WTC11 (cell line): Measurements from ENCODE around the gene E2F4. TPM values are rescaled to one million over a fixed set of nuclear protein-coding genes. Genes with fewer than 3 reads are reported as not detected.

Experiments
- ATAC-seq: fragments of 200-7000 bp; cut with Tn5 transposase; 2 replicates; pipeline ENCODE4 v1.10.0; 2021; ENCODE audit warnings: mild to moderate bottlenecking, moderate library complexity
- CTCF ChIA-PET: fragments of 300-600 bp; sonication (Branson Sonifier 250); formaldehyde crosslinking; loops from one replicate; lab custom pipeline; 2021; ENCODE audit warnings: antibody characterized with exemption; lab: Charles Lee
- POLR2A ChIA-PET: fragments of 350-600 bp; sonication (Branson Sonifier 250); formaldehyde crosslinking; loops from one replicate; lab custom pipeline; 2021; ENCODE audit warnings: antibody characterized with exemption; lab: Charles Lee
- DNase-seq: peaks from one replicate; pipeline ENCODE4 v3.0.0; 2021; ENCODE audit warnings: low spot score
- H3K27ac Mint-ChIP-seq: 2 replicates; pipeline ENCODE4 v1.8.0; 2021; ENCODE audit warnings: mixed read lengths
- H3K27me3 Mint-ChIP-seq: 2 replicates; pipeline ENCODE4 v1.8.0; 2021; ENCODE audit warnings: low read depth, mild to moderate bottlenecking, moderate library complexity, mixed read lengths
- H3K36me3 Mint-ChIP-seq: 2 replicates; pipeline ENCODE4 v1.8.0; 2021; ENCODE audit warnings: mixed read lengths
- H3K4me1 Mint-ChIP-seq: 2 replicates; pipeline ENCODE4 v1.8.0; 2022; ENCODE audit warnings: mixed read lengths
- H3K4me3 Mint-ChIP-seq: 2 replicates; pipeline ENCODE4 v1.8.0; 2021; ENCODE audit warnings: mild to moderate bottlenecking, moderate library complexity, mixed read lengths
- H3K9me3 Mint-ChIP-seq: 2 replicates; pipeline ENCODE4 v1.8.0; 2021; ENCODE audit warnings: mixed read lengths
- FOXP1 ChIP-seq: sonication (generic); formaldehyde crosslinking; IDR thresholded peaks from 2 replicates; pipeline ENCODE4 v1.8.0; 2022; ENCODE audit warnings: missing genetic modification reagents, mild to moderate bottlenecking, moderate library complexity, borderline replicate concordance
- JAZF1 ChIP-seq: fragments of 250-450 bp; sonication (Bioruptor Pico); IDR thresholded peaks from 2 replicates; pipeline ENCODE4 v1.9.0; 2021; ENCODE audit warnings: moderate library complexity, mild to moderate bottlenecking, inconsistent platforms
- JUN ChIP-seq: sonication (generic); formaldehyde crosslinking; IDR thresholded peaks from 2 replicates; pipeline ENCODE4 v1.8.0; 2023; ENCODE audit warnings: mild to moderate bottlenecking, missing genetic modification reagents
- KAT7 ChIP-seq: sonication (generic); formaldehyde crosslinking; IDR thresholded peaks from 2 replicates; pipeline ENCODE4 v1.8.1; 2023; ENCODE audit warnings: missing genetic modification reagents, mild to moderate bottlenecking, borderline replicate concordance
- RELA ChIP-seq: sonication (generic); formaldehyde crosslinking; IDR thresholded peaks from 2 replicates; pipeline ENCODE4 v1.8.1; 2022; ENCODE audit warnings: missing genetic modification reagents, mild to moderate bottlenecking, borderline replicate concordance
- RORB ChIP-seq: fragments of 250-450 bp; sonication (Bioruptor Pico); IDR thresholded peaks from 2 replicates; pipeline ENCODE4 v1.9.0; 2021; ENCODE audit warnings: mild to moderate bottlenecking
- SP1 ChIP-seq: sonication (generic); formaldehyde crosslinking; conservative IDR thresholded peaks from 2 replicates; pipeline ENCODE4 v1.8.1; 2022; ENCODE audit warnings: missing genetic modification reagents
- TCF7 ChIP-seq: sonication (generic); formaldehyde crosslinking; IDR thresholded peaks from 2 replicates; pipeline ENCODE4 v1.8.0; 2022; ENCODE audit warnings: mild to moderate bottlenecking, low read depth, missing genetic modification reagents, moderate library complexity
- TEAD1 ChIP-seq: sonication (generic); formaldehyde crosslinking; IDR thresholded peaks from 2 replicates; pipeline ENCODE4 v1.8.0; 2022; ENCODE audit warnings: mild to moderate bottlenecking, missing genetic modification reagents
- ZNF219 ChIP-seq: sonication (generic); formaldehyde crosslinking; IDR thresholded peaks from 2 replicates; pipeline ENCODE4 v1.8.0; 2023; ENCODE audit warnings: missing genetic modification reagents, mild to moderate bottlenecking, borderline replicate concordance
- ZNF232 ChIP-seq: sonication (generic); formaldehyde crosslinking; IDR thresholded peaks from 2 replicates; pipeline ENCODE4 v1.8.0; 2022; ENCODE audit warnings: mild to moderate bottlenecking, missing genetic modification reagents
- ZNF423 ChIP-seq: fragments of 250-450 bp; sonication (Bioruptor Pico); IDR thresholded peaks from 2 replicates; pipeline ENCODE4 v2.1.2; 2022; ENCODE audit warnings: mild to moderate bottlenecking, moderate library complexity
- total RNA-seq: library from RNA; stranded (reverse); gene quantifications from 3 replicates; pipeline ENCODE4 v1.2.3, GENCODE V29; 2021
- TF ChIP-seq, protein P1 (sequence below): sonication (generic); formaldehyde crosslinking; IDR thresholded peaks from 2 replicates; pipeline ENCODE4 v1.8.1; 2023; ENCODE audit warnings: mild to moderate bottlenecking, missing genetic modification reagents
- TF ChIP-seq, protein P2 (sequence below): fragments of 250-450 bp; sonication (Bioruptor Pico); IDR thresholded peaks from 2 replicates; pipeline ENCODE4 v1.9.0; 2021; ENCODE audit warnings: mild to moderate bottlenecking
- TF ChIP-seq, protein P3 (sequence below): sonication (generic); formaldehyde crosslinking; IDR thresholded peaks from 2 replicates; pipeline ENCODE4 v1.8.0; 2022; ENCODE audit warnings: mild to moderate bottlenecking, missing genetic modification reagents
- TF ChIP-seq, protein P4 (sequence below): sonication (generic); formaldehyde crosslinking; IDR thresholded peaks from 2 replicates; pipeline ENCODE4 v1.8.0; 2022; ENCODE audit warnings: mild to moderate bottlenecking, missing genetic modification reagents
- TF ChIP-seq, protein P5 (sequence below): fragments of 200-600 bp; IDR thresholded peaks from 2 replicates; pipeline ENCODE4 v1.8.0; 2022; ENCODE audit warnings: antibody characterized with exemption

The E2F4 gene
- total RNA-seq, 1 experiment from 2014 or later = 85.0 TPM

DNA sequence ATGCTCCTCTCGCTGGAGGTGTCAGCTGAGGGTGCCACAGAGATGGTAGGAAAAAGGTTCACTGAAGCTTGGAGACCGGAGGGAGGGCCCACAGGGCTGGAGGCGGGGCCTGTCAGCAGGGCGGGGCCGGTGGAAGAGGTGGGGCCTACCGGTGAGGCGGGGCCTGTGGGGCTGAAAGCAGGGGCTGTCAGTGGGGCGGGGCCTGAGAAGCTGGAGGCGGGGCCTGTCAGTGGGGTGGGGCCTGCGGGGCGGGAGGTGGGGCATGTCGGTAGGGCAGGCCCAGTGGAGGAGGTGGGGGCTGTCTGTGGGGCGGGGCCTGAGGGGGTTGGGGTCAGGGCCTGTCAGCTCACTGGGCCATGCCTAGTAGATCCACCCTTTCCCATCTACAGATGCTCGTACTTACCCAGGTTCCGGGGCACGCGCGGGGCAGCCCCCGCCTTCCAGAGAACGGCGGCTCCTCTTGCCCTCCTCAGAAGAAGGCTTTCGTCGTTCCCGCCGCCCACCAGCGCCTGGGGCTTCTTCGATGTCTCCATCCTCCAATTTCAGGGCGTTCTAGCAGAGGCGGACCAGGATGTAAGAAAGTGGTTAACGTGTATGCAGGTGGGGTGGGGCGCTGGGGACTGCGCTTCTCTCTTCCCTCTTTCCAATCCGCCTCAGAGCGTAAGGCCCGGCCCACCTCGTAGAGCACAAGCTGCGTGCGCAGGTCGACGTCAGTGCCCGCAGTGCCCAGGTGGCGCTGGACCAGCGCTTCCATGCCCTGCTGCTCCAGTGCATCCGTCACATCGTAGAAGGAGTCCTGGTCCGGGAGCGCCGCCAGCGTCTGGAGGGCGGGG, 44.8 kb downstream of the E2F4 start:
- Mint-ChIP-seq H3K9me3 (no peaks in the 10 kb centered on the region), H3K4me3 (peak overlapping the region; percentile 43; the same call in 1 of the 2 replicates), H3K27me3 (no peaks in the 10 kb centered on the region), H3K36me3 (peaks cover 29% of the 10 kb centered on the region), H3K4me1 (peaks cover 17% of the 10 kb centered on the region), H3K27ac (peak overlapping the region; percentile 80)
- ChIA-PET CTCF (interaction anchor here (0.6 to 2.4 kb wide), 14 partner anchors 9 to 276 kb away, joined by 3 to 41 read pairs (median 4); partner anchors contain the start of genes CES3, ELMO3, FHOD1 and KCTD19), POLR2A (interaction anchor here (0.6 to 3.4 kb wide), 3 partner anchors 10 to 859 kb away, joined by 6 to 26 read pairs (median 25); partner anchors contain the start of genes FHOD1 and TMEM208)
- DNase-seq (peak; percentile 96), ATAC-seq (peak; percentile 93)
- TF ChIP-seq ZNF219 (CRISPR knock-in tag) (no peak), SP1 (CRISPR knock-in tag) (peak; percentile 50; the same call in 1 of the 2 replicates), TCF7 (CRISPR knock-in tag) (no peak), ZNF423 (no peak), FOXP1 (CRISPR knock-in tag) (0 out of 2 replicates have a peak, but pooled peaks have one; percentile 47)
- TF ChIP-seq, protein P1, sequence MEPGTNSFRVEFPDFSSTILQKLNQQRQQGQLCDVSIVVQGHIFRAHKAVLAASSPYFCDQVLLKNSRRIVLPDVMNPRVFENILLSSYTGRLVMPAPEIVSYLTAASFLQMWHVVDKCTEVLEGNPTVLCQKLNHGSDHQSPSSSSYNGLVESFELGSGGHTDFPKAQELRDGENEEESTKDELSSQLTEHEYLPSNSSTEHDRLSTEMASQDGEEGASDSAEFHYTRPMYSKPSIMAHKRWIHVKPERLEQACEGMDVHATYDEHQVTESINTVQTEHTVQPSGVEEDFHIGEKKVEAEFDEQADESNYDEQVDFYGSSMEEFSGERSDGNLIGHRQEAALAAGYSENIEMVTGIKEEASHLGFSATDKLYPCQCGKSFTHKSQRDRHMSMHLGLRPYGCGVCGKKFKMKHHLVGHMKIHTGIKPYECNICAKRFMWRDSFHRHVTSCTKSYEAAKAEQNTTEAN = no peak

DNA sequence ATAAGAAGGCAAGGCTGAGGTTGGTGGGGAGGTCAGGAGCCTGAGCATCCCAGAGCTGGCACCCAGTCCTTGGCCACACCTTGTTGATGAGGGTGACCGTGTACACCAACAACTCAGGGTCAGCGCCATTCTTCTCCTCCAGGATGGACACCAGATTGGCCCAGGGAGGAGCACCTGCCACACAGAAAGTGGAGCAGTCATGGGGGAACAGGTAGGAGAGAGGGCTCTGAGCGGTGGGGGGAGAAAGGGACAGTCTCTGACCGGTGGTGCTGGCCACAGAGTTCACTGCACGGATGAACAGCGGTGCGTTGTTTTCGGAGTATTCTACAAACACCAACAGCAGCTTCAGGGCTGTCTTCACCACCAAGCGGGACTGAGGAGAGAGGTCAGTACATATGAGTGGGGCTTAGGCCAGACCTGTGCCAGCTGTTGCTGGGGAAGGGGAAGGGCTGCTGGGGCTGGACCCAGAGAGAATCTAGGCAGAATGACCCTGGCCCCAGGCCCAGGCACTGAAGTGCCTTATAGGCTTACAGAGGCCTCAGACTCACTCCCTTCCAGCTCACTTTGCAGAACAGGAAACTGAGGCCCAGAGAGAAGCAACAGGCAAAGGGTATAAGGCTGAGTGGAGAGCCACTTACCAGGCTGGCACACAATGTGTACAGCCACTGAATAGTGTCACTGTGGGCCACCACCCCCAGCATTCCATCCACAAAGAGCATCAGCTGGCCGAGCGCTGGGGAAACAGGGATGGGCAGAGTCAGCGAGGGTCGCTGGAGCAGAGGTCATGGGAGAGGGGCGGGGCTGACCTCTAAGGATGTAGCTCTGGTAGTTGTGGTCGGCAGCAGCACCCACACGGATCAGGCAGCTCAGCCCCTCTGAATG, 45.7 kb downstream of the E2F4 start:
- TF ChIP-seq JAZF1 (no peak), RORB (CRISPR knock-in tag) (no peak), RELA (CRISPR knock-in tag) (no peak)
- TF ChIP-seq, protein P2, sequence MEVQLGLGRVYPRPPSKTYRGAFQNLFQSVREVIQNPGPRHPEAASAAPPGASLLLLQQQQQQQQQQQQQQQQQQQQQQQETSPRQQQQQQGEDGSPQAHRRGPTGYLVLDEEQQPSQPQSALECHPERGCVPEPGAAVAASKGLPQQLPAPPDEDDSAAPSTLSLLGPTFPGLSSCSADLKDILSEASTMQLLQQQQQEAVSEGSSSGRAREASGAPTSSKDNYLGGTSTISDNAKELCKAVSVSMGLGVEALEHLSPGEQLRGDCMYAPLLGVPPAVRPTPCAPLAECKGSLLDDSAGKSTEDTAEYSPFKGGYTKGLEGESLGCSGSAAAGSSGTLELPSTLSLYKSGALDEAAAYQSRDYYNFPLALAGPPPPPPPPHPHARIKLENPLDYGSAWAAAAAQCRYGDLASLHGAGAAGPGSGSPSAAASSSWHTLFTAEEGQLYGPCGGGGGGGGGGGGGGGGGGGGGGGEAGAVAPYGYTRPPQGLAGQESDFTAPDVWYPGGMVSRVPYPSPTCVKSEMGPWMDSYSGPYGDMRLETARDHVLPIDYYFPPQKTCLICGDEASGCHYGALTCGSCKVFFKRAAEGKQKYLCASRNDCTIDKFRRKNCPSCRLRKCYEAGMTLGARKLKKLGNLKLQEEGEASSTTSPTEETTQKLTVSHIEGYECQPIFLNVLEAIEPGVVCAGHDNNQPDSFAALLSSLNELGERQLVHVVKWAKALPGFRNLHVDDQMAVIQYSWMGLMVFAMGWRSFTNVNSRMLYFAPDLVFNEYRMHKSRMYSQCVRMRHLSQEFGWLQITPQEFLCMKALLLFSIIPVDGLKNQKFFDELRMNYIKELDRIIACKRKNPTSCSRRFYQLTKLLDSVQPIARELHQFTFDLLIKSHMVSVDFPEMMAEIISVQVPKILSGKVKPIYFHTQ (CRISPR knock-in tag) = no peak
- TF ChIP-seq, protein P3, sequence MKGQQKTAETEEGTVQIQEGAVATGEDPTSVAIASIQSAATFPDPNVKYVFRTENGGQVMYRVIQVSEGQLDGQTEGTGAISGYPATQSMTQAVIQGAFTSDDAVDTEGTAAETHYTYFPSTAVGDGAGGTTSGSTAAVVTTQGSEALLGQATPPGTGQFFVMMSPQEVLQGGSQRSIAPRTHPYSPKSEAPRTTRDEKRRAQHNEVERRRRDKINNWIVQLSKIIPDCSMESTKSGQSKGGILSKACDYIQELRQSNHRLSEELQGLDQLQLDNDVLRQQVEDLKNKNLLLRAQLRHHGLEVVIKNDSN (CRISPR knock-in tag) = no peak
- ChIA-PET CTCF (interaction anchor here (1.0 to 2.4 kb wide), 10 partner anchors 9 to 277 kb away, joined by 4 to 41 read pairs (median 10); partner anchors contain the start of genes CES3, ELMO3, FHOD1 and TMEM208), POLR2A (interaction anchor here (1.4 to 3.4 kb wide), 3 partner anchors 9 to 10 kb away, joined by 4 to 26 read pairs (median 25); partner anchors contain the start of genes FHOD1 and TMEM208)
- no peaks in the 10 kb centered on the region for H3K27me3 Mint-ChIP-seq
- H3K9me3 Mint-ChIP-seq = no peaks in the 10 kb centered on the region
- H3K4me1 Mint-ChIP-seq = peaks cover 21% of the 10 kb centered on the region
- DNase-seq = no peak
- H3K4me3 Mint-ChIP-seq = no peak overlapping the region; the same call in 1 of the 2 replicates
- H3K36me3 Mint-ChIP-seq = peaks cover 29% of the 10 kb centered on the region
- ATAC-seq = no peak
- peak overlapping the region; percentile 78; the same call in 1 of the 2 replicates for H3K27ac Mint-ChIP-seq

DNA sequence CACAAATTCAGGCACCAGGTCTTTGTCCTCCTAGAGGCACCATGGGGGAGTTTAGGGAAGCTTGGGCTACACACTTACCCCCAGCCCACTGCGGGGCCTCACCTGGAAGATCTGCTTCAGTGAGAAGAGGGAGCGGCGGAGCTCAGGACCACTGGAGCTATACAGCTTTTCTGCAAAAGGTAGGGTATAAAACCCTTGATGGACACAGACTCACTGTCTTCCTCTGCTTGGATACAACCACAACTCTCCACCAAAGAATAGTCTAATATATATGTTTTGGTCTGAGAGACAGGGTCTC, 46.3 kb downstream of the E2F4 start:
- Mint-ChIP-seq H3K4me1 (peaks cover 22% of the 10 kb centered on the region), H3K9me3 (no peaks in the 10 kb centered on the region), H3K4me3 (no peak overlapping the region), H3K36me3 (peaks cover 28% of the 10 kb centered on the region), H3K27me3 (no peaks in the 10 kb centered on the region), H3K27ac (no peak overlapping the region)
- DNase-seq (no peak), ATAC-seq (no peak)
- ChIA-PET POLR2A (interaction anchor here (1.9 to 3.4 kb wide), 2 partner anchors 9 to 11 kb away, joined by 4 to 26 read pairs; partner anchors contain the start of genes FHOD1 and TMEM208), CTCF (interaction anchor here (1.4 to 1.6 kb wide), 2 partner anchors 8 to 86 kb away, joined by 4 to 10 read pairs; no protein-coding TSS in a partner anchor)
- TF ChIP-seq ZNF232 (no peak), RORB (CRISPR knock-in tag) (no peak), JUN (CRISPR knock-in tag) (no peak), KAT7 (CRISPR knock-in tag) (no peak), TEAD1 (CRISPR knock-in tag) (no peak), FOXP1 (CRISPR knock-in tag) (no peak)
- TF ChIP-seq, protein P4, sequence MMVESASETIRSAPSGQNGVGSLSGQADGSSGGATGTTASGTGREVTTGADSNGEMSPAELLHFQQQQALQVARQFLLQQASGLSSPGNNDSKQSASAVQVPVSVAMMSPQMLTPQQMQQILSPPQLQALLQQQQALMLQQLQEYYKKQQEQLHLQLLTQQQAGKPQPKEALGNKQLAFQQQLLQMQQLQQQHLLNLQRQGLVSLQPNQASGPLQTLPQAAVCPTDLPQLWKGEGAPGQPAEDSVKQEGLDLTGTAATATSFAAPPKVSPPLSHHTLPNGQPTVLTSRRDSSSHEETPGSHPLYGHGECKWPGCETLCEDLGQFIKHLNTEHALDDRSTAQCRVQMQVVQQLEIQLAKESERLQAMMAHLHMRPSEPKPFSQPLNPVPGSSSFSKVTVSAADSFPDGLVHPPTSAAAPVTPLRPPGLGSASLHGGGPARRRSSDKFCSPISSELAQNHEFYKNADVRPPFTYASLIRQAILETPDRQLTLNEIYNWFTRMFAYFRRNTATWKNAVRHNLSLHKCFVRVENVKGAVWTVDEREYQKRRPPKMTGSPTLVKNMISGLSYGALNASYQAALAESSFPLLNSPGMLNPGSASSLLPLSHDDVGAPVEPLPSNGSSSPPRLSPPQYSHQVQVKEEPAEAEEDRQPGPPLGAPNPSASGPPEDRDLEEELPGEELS (CRISPR knock-in tag) = no peak
- TF ChIP-seq, protein P5, sequence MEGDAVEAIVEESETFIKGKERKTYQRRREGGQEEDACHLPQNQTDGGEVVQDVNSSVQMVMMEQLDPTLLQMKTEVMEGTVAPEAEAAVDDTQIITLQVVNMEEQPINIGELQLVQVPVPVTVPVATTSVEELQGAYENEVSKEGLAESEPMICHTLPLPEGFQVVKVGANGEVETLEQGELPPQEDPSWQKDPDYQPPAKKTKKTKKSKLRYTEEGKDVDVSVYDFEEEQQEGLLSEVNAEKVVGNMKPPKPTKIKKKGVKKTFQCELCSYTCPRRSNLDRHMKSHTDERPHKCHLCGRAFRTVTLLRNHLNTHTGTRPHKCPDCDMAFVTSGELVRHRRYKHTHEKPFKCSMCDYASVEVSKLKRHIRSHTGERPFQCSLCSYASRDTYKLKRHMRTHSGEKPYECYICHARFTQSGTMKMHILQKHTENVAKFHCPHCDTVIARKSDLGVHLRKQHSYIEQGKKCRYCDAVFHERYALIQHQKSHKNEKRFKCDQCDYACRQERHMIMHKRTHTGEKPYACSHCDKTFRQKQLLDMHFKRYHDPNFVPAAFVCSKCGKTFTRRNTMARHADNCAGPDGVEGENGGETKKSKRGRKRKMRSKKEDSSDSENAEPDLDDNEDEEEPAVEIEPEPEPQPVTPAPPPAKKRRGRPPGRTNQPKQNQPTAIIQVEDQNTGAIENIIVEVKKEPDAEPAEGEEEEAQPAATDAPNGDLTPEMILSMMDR = no peak
